A673 (cell line): ENCODE results near the gene HSPA2. TPM values are rescaled to one million over a fixed set of nuclear protein-coding genes. Genes with fewer than 3 reads are reported as not detected.

ENCODE experiments used
- BruUV-seq: library from RNA; stranded (reverse); fragments of 400-500 nt; replicated peaks from 2 replicates; lab custom pipeline; 2021; lab: Mats Ljungman, UMichigan
- CTCF ChIA-PET: fragments of 300-600 bp; sonication (Branson Sonifier 250); formaldehyde crosslinking; loops from one replicate; lab custom pipeline; 2022; ENCODE audit warnings: antibody characterized with exemption; lab: Charles Lee
- POLR2A ChIA-PET: fragments of 300-600 bp; sonication (Branson Sonifier 250); formaldehyde crosslinking; loops from one replicate; lab custom pipeline; 2022; ENCODE audit warnings: antibody characterized with exemption; ENCODE audit not compliant: low non-redundant PET; lab: Charles Lee
- DNase-seq: peaks from one replicate; pipeline ENCODE4 v3.0.0-alpha.2; 2015; ENCODE audit warnings: low spot score
- H3K27ac ChIP-seq: fragments of 200-600 bp; sonication (generic); 2 replicates; pipeline ENCODE4 v1.5.1; 2016; ENCODE audit warnings: mixed run types, low read depth, mild to moderate bottlenecking, mixed read lengths, antibody characterized with exemption, low read length; ENCODE audit not compliant: poor library complexity, severe bottlenecking
- H3K27me3 ChIP-seq: fragments of 200-600 bp; sonication (generic); replicated peaks from 2 replicates; pipeline ENCODE4 v1.6.1; 2017; ENCODE audit warnings: mixed run types, low read depth, mild to moderate bottlenecking, mixed read lengths, antibody characterized with exemption, low read length; ENCODE audit not compliant: insufficient read depth, poor library complexity
- H3K36me3 ChIP-seq: fragments of 200-600 bp; sonication (generic); 2 replicates; pipeline ENCODE4 v1.6.1; 2016; ENCODE audit warnings: mixed run types, mild to moderate bottlenecking, mixed read lengths, antibody characterized with exemption, low read length; ENCODE audit not compliant: insufficient read depth, poor library complexity, severe bottlenecking
- H3K4me1 ChIP-seq: fragments of 200-600 bp; sonication (generic); 2 replicates; pipeline ENCODE4 v1.6.1; 2017; ENCODE audit warnings: mixed run types, mild to moderate bottlenecking, mixed read lengths, antibody characterized with exemption, low read length; ENCODE audit not compliant: insufficient read depth, poor library complexity, severe bottlenecking
- H3K4me3 ChIP-seq: fragments of 200-600 bp; sonication (generic); 2 replicates; pipeline ENCODE4 v1.5.1; 2016; ENCODE audit warnings: low read depth, mixed run types, mild to moderate bottlenecking, mixed read lengths, low read length; ENCODE audit not compliant: poor library complexity, severe bottlenecking
- H3K9me3 ChIP-seq: fragments of 200-600 bp; sonication (generic); 2 replicates; pipeline ENCODE4 v1.6.1; 2016; ENCODE audit warnings: mixed run types, low read depth, mild to moderate bottlenecking, mixed read lengths, antibody characterized with exemption, low read length; ENCODE audit not compliant: poor library complexity, severe bottlenecking
- EZH2 ChIP-seq: fragments of 200-600 bp; sonication (generic); IDR thresholded peaks from 2 replicates; pipeline ENCODE4 v1.6.1; 2017; ENCODE audit warnings: borderline replicate concordance, low read depth, mild to moderate bottlenecking, mixed read lengths, antibody characterized with exemption, low read length; ENCODE audit not compliant: poor library complexity, severe bottlenecking
- intact Hi-C: fragments of 100-400 bp; cut with micrococcal nuclease; formaldehyde crosslinking; loops from one replicate; pipeline ENCODE4 v1.10.0; 2022; ENCODE audit not compliant: unreplicated experiment
- total RNA-seq: library from RNA; stranded (reverse); gene quantifications from 2 replicates; pipeline ENCODE4 v1.2.3, GENCODE V29; 2021
- TF ChIP-seq, protein P1 (sequence below): fragments of 300-800, 200-600 bp; sonication (generic); conservative IDR thresholded peaks from 2 replicates; pipeline ENCODE4 v1.5.1; 2017; ENCODE audit warnings: low read depth, mild to moderate bottlenecking, antibody characterized with exemption, low read length, moderate library complexity, mixed read lengths

The HSPA2 gene
- total RNA-seq, 1 experiment from 2014 or later = 14.3 TPM

DNA sequence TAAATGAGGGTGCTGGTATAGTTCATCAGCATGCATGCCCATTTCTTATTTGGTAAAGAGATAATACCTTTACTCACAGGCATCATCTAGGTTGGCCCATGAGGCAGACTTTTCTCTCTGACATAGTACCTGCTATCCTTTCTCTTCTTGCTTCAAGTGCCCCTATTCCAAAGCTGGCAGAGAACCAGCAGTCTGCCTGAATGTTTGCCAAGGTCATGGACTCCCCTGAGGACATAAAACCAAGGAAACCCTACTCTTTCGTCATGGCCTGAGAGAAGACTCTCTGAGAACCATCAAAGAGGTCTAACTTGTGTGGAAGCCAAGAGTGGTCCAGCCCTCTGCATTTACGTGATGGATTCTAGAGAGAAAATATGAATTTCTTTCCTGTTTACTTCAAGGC lies 21.1 kb downstream of the HSPA2 start:
- Histone ChIP-seq H3K36me3 (no peaks in the 10 kb centered on the region), H3K4me3 (no peak overlapping the region), H3K27me3 (no peaks in the 10 kb centered on the region), H3K9me3 (no peaks in the 10 kb centered on the region), H3K27ac (no peak overlapping the region), H3K4me1 (no peaks in the 10 kb centered on the region)
- ChIA-PET CTCF (no interaction called here), POLR2A (no interaction called here)
- TF ChIP-seq, protein P1, sequence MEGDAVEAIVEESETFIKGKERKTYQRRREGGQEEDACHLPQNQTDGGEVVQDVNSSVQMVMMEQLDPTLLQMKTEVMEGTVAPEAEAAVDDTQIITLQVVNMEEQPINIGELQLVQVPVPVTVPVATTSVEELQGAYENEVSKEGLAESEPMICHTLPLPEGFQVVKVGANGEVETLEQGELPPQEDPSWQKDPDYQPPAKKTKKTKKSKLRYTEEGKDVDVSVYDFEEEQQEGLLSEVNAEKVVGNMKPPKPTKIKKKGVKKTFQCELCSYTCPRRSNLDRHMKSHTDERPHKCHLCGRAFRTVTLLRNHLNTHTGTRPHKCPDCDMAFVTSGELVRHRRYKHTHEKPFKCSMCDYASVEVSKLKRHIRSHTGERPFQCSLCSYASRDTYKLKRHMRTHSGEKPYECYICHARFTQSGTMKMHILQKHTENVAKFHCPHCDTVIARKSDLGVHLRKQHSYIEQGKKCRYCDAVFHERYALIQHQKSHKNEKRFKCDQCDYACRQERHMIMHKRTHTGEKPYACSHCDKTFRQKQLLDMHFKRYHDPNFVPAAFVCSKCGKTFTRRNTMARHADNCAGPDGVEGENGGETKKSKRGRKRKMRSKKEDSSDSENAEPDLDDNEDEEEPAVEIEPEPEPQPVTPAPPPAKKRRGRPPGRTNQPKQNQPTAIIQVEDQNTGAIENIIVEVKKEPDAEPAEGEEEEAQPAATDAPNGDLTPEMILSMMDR = no peak
- no peak for TF ChIP-seq EZH2
- no peak for DNase-seq
- intact Hi-C loops = no loop called here
- BruUV-seq = no TSS peak

DNA sequence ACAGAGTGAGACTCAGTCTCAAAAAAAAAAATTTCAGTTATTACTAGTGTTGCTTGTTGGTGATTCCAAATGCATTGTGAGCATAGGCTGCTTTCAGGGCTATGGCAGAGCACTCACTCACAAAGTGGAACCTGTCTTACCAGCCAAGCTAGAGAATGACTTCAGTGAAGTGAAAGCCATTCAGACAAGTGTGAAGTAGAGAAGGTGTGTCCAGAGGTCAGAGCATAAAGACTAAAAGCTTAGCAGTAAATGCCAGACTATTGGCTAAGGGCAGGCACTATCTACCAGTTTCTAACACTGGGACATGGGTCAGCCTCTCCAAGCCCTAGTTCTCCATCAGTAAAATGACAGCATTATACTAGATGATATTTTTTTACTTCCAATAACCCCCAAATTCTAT lies 21.9 kb downstream of the HSPA2 start:
- no peaks in the 10 kb centered on the region for H3K4me1 ChIP-seq
- H3K27ac ChIP-seq = no peak overlapping the region
- no peak overlapping the region for H3K4me3 ChIP-seq
- no peaks in the 10 kb centered on the region for H3K9me3 ChIP-seq
- no peaks in the 10 kb centered on the region for H3K36me3 ChIP-seq
- ChIA-PET CTCF (no interaction called here), POLR2A (no interaction called here)
- no peak for DNase-seq
- intact Hi-C loops = no loop called here
- no peak for TF ChIP-seq EZH2
- TF ChIP-seq, protein P1 = no peak
- no TSS peak for BruUV-seq
- H3K27me3 ChIP-seq = no peaks in the 10 kb centered on the region

DNA sequence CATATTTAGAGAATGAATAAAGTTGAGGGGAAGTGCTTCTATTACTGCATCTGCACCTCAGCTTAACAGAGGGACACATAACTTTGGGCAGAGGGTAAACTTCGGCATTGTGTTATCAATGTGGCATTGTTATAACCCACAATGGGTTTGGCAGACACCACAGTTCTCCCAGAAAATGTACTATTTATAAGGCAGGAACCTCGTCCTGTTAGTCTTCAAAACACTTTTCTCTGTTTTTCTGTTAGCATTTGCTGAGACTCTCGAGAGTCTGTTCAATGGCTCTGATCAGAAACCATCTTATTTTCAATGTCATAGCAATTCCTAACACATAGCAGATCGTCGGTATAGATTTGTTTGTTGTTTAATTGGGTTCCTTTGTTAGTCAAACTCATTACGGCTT lies 23.2 kb downstream of the HSPA2 start:
- TF ChIP-seq EZH2 = no peak
- TF ChIP-seq, protein P1 = no peak
- POLR2A ChIA-PET = no interaction called here
- BruUV-seq = no TSS peak
- Histone ChIP-seq H3K27ac (no peak overlapping the region), H3K27me3 (no peaks in the 10 kb centered on the region), H3K4me3 (no peak overlapping the region), H3K36me3 (no peaks in the 10 kb centered on the region), H3K9me3 (no peaks in the 10 kb centered on the region), H3K4me1 (no peaks in the 10 kb centered on the region)
- DNase-seq = no peak
- intact Hi-C loops = no loop called here
- CTCF ChIA-PET = no interaction called here
